Testis (tissue), 2 donors: ENCODE results near the gene JAK2.

Experiments
- POLR2A ChIP-seq: fragments of 450-650 bp; IDR thresholded peaks from one replicate; pipeline ENCODE4 v1.6.1; 2017; ENCODE audit warnings: antibody characterized with exemption, mild to moderate bottlenecking, moderate library complexity
- TF ChIP-seq, protein P1 (sequence below), 3 experiments: fragments of 450-650 bp in 2 of 3; fragments of 200-600 bp in 1 of 3; sonication (generic) in 1 of 3; IDR thresholded peaks; one replicate each; pipeline ENCODE4 v1.5.1; 2016 to 2019; ENCODE audit warnings: antibody characterized with exemption in 3 of 3, mild to moderate bottlenecking in 2 of 3, moderate library complexity in 1 of 3

DNA sequence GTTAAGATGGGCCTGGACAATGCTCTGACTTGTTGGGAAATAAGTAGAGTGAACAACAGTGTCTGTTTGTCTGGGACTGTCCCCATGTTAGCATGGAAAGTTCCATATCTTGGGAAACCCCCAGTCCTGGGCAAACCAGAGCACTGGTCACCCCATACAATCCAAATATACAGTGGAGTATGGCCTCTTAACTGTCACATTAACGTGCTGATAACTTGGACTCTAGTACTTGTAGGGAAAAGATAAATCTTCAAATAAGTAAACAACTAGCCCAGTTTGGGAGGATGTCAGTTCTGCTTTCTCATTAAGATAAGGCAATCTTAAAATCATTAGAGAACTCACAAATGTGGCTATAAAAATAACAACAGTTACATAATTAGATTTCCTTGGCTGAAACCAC, 47.6 kb upstream of the JAK2 start:
- TF ChIP-seq, protein P1, sequence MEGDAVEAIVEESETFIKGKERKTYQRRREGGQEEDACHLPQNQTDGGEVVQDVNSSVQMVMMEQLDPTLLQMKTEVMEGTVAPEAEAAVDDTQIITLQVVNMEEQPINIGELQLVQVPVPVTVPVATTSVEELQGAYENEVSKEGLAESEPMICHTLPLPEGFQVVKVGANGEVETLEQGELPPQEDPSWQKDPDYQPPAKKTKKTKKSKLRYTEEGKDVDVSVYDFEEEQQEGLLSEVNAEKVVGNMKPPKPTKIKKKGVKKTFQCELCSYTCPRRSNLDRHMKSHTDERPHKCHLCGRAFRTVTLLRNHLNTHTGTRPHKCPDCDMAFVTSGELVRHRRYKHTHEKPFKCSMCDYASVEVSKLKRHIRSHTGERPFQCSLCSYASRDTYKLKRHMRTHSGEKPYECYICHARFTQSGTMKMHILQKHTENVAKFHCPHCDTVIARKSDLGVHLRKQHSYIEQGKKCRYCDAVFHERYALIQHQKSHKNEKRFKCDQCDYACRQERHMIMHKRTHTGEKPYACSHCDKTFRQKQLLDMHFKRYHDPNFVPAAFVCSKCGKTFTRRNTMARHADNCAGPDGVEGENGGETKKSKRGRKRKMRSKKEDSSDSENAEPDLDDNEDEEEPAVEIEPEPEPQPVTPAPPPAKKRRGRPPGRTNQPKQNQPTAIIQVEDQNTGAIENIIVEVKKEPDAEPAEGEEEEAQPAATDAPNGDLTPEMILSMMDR (IDR thresholded peaks at IDR 0.05): no peak
- TF ChIP-seq POLR2A: no peak
